A549 (cell line): ENCODE data around the gene COQ7. TPM values are rescaled to one million over a fixed set of nuclear protein-coding genes. Genes with fewer than 3 reads are reported as not detected.

ENCODE experiments used
- ATAC-seq, 2 experiments: fragments of 200-7000 bp in 1 of 2; fragments of >200 bp in 1 of 2; cut with Nextera tagmentation in 1 of 2; cut with Tn5 transposase in 1 of 2; 3 replicates each; pipeline versions ENCODE4 v1.8.0 to v1.9.1; 2018 to 2020; ENCODE audit warnings: mild to moderate bottlenecking in 1 of 2, moderate library complexity in 1 of 2
- CTCF ChIA-PET: fragments of 300-600 bp; sonication (Branson Sonifier 250); formaldehyde crosslinking; extraction: SDS; loops from one replicate; lab custom pipeline; 2021; ENCODE audit warnings: antibody characterized with exemption, inconsistent platforms; lab: Yijun Ruan, JAX
- POLR2A ChIA-PET: fragments of 350-600 bp; formaldehyde crosslinking; extraction: SDS; loops from one replicate; lab custom pipeline; 2021; ENCODE audit warnings: antibody characterized with exemption, inconsistent platforms; lab: Yijun Ruan, JAX
- DNase-seq, 2 experiments: peaks; one replicate each; pipeline versions ENCODE4 v3.0.0 to v3.0.0-alpha.2; 2011 to 2016; ENCODE audit warnings: low read depth in 1 of 2, low spot score in 1 of 2
- FAIRE-seq: peaks from 2 replicates; lab custom pipeline; 2011; peaks lifted over from hg19 to GRCh38; lab: Jason Lieb, UNC
- H3K27ac ChIP-seq, 2 experiments: fragments of >200 bp; sonication (Bioruptor Twin); formaldehyde crosslinking; 3 replicates each; pipeline ENCODE4 v1.5.1; 2016 to 2017
- H3K4me1 ChIP-seq: fragments of >200 bp; sonication (Bioruptor Twin); formaldehyde crosslinking; 3 replicates; pipeline ENCODE4 v1.6.1; 2016
- H3K4me2 ChIP-seq: fragments of >200 bp; sonication (Bioruptor Twin); formaldehyde crosslinking; 3 replicates; pipeline ENCODE4 v1.6.1; 2016
- H3K4me3 ChIP-seq: fragments of >200 bp; sonication (Bioruptor Twin); formaldehyde crosslinking; 3 replicates; pipeline ENCODE4 v1.5.1; 2016
- H3K9me3 ChIP-seq: fragments of >200 bp; sonication (Bioruptor Twin); formaldehyde crosslinking; 3 replicates; pipeline ENCODE4 v1.6.1; 2016
- CBX2 ChIP-seq: fragments of 200-600 bp; sonication (generic); IDR thresholded peaks from 2 replicates; pipeline ENCODE4 v1.6.1; 2016; ENCODE audit warnings: low read depth, mild to moderate bottlenecking, borderline replicate concordance
- CBX8 ChIP-seq: fragments of 200-600 bp; sonication (generic); IDR thresholded peaks from 2 replicates; pipeline ENCODE4 v1.6.1; 2016
- CHD2 ChIP-seq: fragments of 150-350 bp; IDR thresholded peaks from 2 replicates; pipeline ENCODE4 v1.6.1; 2014; ENCODE audit warnings: low read length; ENCODE audit not compliant: partially characterized antibody
- CHD4 ChIP-seq: fragments of 200-600 bp; sonication (generic); IDR thresholded peaks from 2 replicates; pipeline ENCODE4 v1.6.1; 2016; ENCODE audit warnings: antibody characterized with exemption, mild to moderate bottlenecking, borderline replicate concordance
- EHMT2 ChIP-seq: fragments of 200-600 bp; sonication (generic); IDR thresholded peaks from 2 replicates; pipeline ENCODE4 v1.6.1; 2016; ENCODE audit warnings: antibody characterized with exemption, low read depth, mild to moderate bottlenecking, moderate library complexity
- EP300 ChIP-seq, 2 experiments: fragments of >200 bp; sonication (Bioruptor Twin); formaldehyde crosslinking; IDR thresholded peaks; 2 replicates in 1 of 2; 3 replicates in 1 of 2; pipeline ENCODE4 v1.6.1; 2016 to 2017
- ESRRA ChIP-seq: fragments of 150-350 bp; IDR thresholded peaks from 2 replicates; pipeline ENCODE4 v1.6.1; 2014; ENCODE audit warnings: mild to moderate bottlenecking, low read length, borderline replicate concordance
- FOSB ChIP-seq: fragments of 250-450 bp; sonication (Bioruptor Pico); IDR thresholded peaks from 2 replicates; pipeline ENCODE4 v1.5.0; 2020; ENCODE audit warnings: mild to moderate bottlenecking, moderate library complexity
- FOSL2 ChIP-seq, 2 experiments: fragments of 450-650 bp in 1 of 2; fragments of >200 bp in 1 of 2; sonication (Bioruptor Twin) in 1 of 2; formaldehyde crosslinking; IDR thresholded peaks; 2 replicates each; pipeline versions ENCODE4 v1.5.0 to v1.6.1; 2016 to 2020; ENCODE audit warnings: mild to moderate bottlenecking in 1 of 2, moderate library complexity in 1 of 2
- FOXS1 ChIP-seq: fragments of 250-450 bp; sonication (Bioruptor Pico); IDR thresholded peaks from 2 replicates; pipeline ENCODE4 v1.5.0; 2020; ENCODE audit warnings: mild to moderate bottlenecking, moderate library complexity
- GATA3 ChIP-seq: IDR thresholded peaks from 2 replicates; pipeline ENCODE4 v1.6.1; 2012; ENCODE audit warnings: borderline replicate concordance
- HEYL ChIP-seq: fragments of 250-450 bp; sonication (Bioruptor Pico); IDR thresholded peaks from 2 replicates; pipeline ENCODE4 v1.8.0; 2021; ENCODE audit warnings: mild to moderate bottlenecking, moderate library complexity
- HOXA7 ChIP-seq: fragments of 250-450 bp; sonication (Bioruptor Pico); IDR thresholded peaks from 2 replicates; pipeline ENCODE4 v1.5.0; 2020; ENCODE audit warnings: mild to moderate bottlenecking, moderate library complexity
- HOXB13 ChIP-seq: fragments of 250-450 bp; sonication (Bioruptor Pico); IDR thresholded peaks from 2 replicates; pipeline ENCODE4 v1.5.0; 2020; ENCODE audit warnings: low read depth, mild to moderate bottlenecking, moderate library complexity
- JUN ChIP-seq, 2 experiments: fragments of >200 bp; sonication (Bioruptor Twin); formaldehyde crosslinking; IDR thresholded peaks; 2 replicates in 1 of 2; 3 replicates in 1 of 2; pipeline ENCODE4 v1.6.1; 2016 to 2017
- JUNB ChIP-seq: fragments of >200 bp; sonication (Bioruptor Twin); formaldehyde crosslinking; IDR thresholded peaks from 2 replicates; pipeline ENCODE4 v1.6.1; 2016
- KDM1A ChIP-seq: fragments of 200-600 bp; sonication (generic); IDR thresholded peaks from 2 replicates; pipeline ENCODE4 v1.6.1; 2016; ENCODE audit warnings: low read depth, mild to moderate bottlenecking
- KDM5A ChIP-seq: fragments of 200-600 bp; sonication (generic); IDR thresholded peaks from 2 replicates; pipeline ENCODE4 v1.6.1; 2016; ENCODE audit warnings: antibody characterized with exemption, mild to moderate bottlenecking
- MYC ChIP-seq: IDR thresholded peaks from 2 replicates; pipeline ENCODE4 v1.6.1; 2012; ENCODE audit warnings: mild to moderate bottlenecking, inconsistent platforms, low read length, improper control_type of control experiment, borderline replicate concordance
- PHF8 ChIP-seq: fragments of 200-600 bp; sonication (generic); IDR thresholded peaks from 2 replicates; pipeline ENCODE4 v1.6.1; 2016; ENCODE audit warnings: low read depth, mild to moderate bottlenecking, antibody characterized with exemption, moderate library complexity, borderline replicate concordance
- POLR2AphosphoS2 ChIP-seq: conservative IDR thresholded peaks from 2 replicates; pipeline ENCODE4 v1.6.1; 2012; ENCODE audit warnings: low read length, improper control_type of control experiment, inconsistent platforms
- RARB ChIP-seq: fragments of 250-450 bp; sonication (Bioruptor Pico); IDR thresholded peaks from 2 replicates; pipeline ENCODE4 v1.8.0; 2021; ENCODE audit warnings: mild to moderate bottlenecking, moderate library complexity
- RNF2 ChIP-seq: fragments of 200-600 bp; sonication (generic); IDR thresholded peaks from 2 replicates; pipeline ENCODE4 v1.6.1; 2016; ENCODE audit warnings: low read depth, mild to moderate bottlenecking, antibody characterized with exemption, moderate library complexity, borderline replicate concordance
- SMC3 ChIP-seq: fragments of >200 bp; sonication (Bioruptor Twin); formaldehyde crosslinking; IDR thresholded peaks from 3 replicates; pipeline ENCODE4 v1.6.1; 2018; ENCODE audit warnings: inconsistent platforms
- TP53 ChIP-seq: fragments of 250-450 bp; sonication (Bioruptor Pico); IDR thresholded peaks from 2 replicates; pipeline ENCODE4 v1.5.0; 2021; ENCODE audit warnings: mild to moderate bottlenecking, moderate library complexity
- WGBS: methylation state at CpG from one replicate; pipeline ENCODE4 v1.1.6; 2017; ENCODE audit errors: missing lambda C conversion rate; 5-methylcytosine and 5-hydroxymethylcytosine counted together
- polyA plus RNA-seq, 4 experiments: library from polyadenylated mRNA; depleted of rRNA in 3 of 4; stranded (reverse); fragments of >200 nt; fragmentation: RNase III in 1 of 4; extraction: RNeasy Plus Mini Kit Qiagen cat#74134 plus additional on column Dnase treatment in 1 of 4; gene quantifications; 2 replicates in 3 of 4; 3 replicates in 1 of 4; pipeline ENCODE4 v1.2.3, GENCODE V29; 2011 to 2017
- TF ChIP-seq, protein P1 (sequence below): IDR thresholded peaks from 2 replicates; pipeline ENCODE4 v1.6.1; 2012; ENCODE audit warnings: low read depth, borderline replicate concordance
- TF ChIP-seq, protein P2 (sequence below): fragments of 200-600 bp; sonication (generic); IDR thresholded peaks from 2 replicates; pipeline ENCODE4 v1.6.1; 2016; ENCODE audit warnings: antibody characterized with exemption, mild to moderate bottlenecking, moderate library complexity
- TF ChIP-seq, protein P3 (sequence below): fragments of 150-350 bp; IDR thresholded peaks from 2 replicates; pipeline ENCODE4 v1.6.1; 2014; ENCODE audit warnings: low read depth, mild to moderate bottlenecking, low read length
- TF ChIP-seq, protein P4 (sequence below): fragments of 250-450 bp; sonication (Bioruptor Pico); IDR thresholded peaks from 2 replicates; pipeline ENCODE4 v1.5.0; 2021; ENCODE audit warnings: mild to moderate bottlenecking, moderate library complexity, borderline replicate concordance

The COQ7 gene
- polyA plus RNA-seq, 2 of the 4 experiments (the other 2 are of a cell fraction), result 16.3 to 23.8 TPM

DNA sequence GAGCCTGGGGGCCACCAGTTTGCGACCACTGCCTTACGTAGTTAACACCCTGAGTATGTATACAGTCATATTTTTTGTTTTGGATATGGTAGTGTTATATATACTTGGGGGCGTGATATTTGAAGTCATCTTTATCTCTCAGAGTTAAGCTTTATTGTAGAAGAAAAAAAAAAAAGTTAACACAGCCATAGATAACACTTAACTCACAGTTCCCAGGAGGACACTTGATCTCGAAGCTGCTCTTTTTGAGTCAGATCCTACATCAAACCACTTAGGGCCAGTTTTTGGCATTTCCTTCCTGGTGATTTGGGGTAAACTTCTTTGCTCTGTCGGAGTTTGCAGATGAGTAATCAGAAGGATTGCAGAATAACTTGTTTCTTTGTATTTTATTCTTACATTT lies 52.1 kb downstream of the COQ7 start:
- 52% methylated on average over 5 of the region's 5 CpGs for WGBS
- DNase-seq, result no peak
- peak overlapping the region; percentile 24 for H3K4me3 ChIP-seq

DNA sequence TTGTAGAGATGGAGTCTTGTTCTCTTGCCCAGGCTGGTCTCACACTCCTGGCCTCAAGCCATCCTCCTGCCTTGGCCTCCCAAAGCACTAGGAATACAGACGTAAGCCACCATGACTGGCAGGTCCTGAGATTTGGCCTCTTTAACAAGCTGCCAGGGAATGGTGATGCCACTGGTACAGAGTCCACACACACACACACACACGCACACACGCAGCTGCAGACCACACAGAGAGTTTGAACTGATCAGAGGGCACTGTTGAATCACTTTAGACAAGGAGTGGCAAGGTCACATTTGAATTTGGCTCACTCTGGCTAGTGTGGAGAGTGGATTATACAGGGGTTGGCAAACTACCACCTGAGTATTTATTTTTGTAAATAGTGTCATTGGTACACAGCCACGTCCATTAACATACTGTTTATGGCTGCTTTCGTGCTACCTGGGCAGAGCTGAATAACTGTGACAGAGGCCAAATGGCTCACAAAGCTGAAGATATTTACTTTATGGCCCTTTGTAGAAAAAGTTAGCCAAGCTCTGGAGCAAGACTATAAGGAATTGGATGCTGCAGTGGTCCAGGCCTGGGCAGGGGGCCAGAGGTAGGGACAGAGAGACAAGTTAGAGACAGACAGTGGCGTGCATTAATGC lies 56.2 kb downstream of the COQ7 start:
- ChIA-PET CTCF (interaction anchor here (0.7 to 2.9 kb wide), 9 partner anchors 8 to 56 kb away, joined by 3 to 12 read pairs (median 4); no protein-coding TSS in a partner anchor), POLR2A (interaction anchor here (0.5 to 2.1 kb wide), 8 partner anchors 10 to 322 kb away, joined by 3 to 15 read pairs (median 3); partner anchors contain the start of genes ARL6IP1 and ITPRIPL2)
- Histone ChIP-seq H3K4me3 (no peak overlapping the region), H3K4me2 (peak overlapping the region; percentile 29), H3K9me3 (peaks cover 16% of the 10 kb centered on the region), H3K27ac (peak overlapping the region; percentile 72 to 81), H3K4me1 (peaks cover 56% of the 10 kb centered on the region)
- WGBS, result 26% methylated on average over 4 of the region's 6 CpGs
- ATAC-seq (peak; percentile 72 to 80), DNase-seq (peak in 1 of 2 experiments; percentile 94), FAIRE-seq (no peak)
- TF ChIP-seq TP53 (no peak), CBX2 (no peak), RARB (CRISPR knock-in tag) (no peak), CHD4 (no peak), HOXA7 (CRISPR knock-in tag) (no peak), KDM1A (no peak), ESRRA (peak; percentile 96), POLR2AphosphoS2 (no peak), JUN (IDR thresholded peaks at IDR 0.05) (peak; percentile 67 to 83; a peak in 4 of 5 replicates), GATA3 (peak; percentile 81), KDM5A (no peak), CHD2 (no peak), EHMT2 (no peak), HOXB13 (no peak), CBX8 (no peak), PHF8 (no peak), EP300 (IDR thresholded peaks at IDR 0.05) (peak; percentile 66 to 84; a peak in 4 of 5 replicates), FOXS1 (CRISPR knock-in tag) (no peak), RNF2 (no peak)
- TF ChIP-seq, protein P1, sequence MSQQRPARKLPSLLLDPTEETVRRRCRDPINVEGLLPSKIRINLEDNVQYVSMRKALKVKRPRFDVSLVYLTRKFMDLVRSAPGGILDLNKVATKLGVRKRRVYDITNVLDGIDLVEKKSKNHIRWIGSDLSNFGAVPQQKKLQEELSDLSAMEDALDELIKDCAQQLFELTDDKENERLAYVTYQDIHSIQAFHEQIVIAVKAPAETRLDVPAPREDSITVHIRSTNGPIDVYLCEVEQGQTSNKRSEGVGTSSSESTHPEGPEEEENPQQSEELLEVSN, result no peak

More for the DNA sequence above, 52.1 kb downstream of the COQ7 start:
- no peak for ATAC-seq
- ChIA-PET POLR2A (interaction anchor here (0.7 to 2.6 kb wide), 4 partner anchors 18 to 357 kb away, joined by 3 to 8 read pairs (median 4); no protein-coding TSS in a partner anchor), CTCF (interaction anchor here (0.6 to 5.6 kb wide), 7 partner anchors 9 to 136 kb away, joined by 3 to 33 read pairs (median 5); partner anchors contain the start of gene TMC7)
- TF ChIP-seq, protein P2, sequence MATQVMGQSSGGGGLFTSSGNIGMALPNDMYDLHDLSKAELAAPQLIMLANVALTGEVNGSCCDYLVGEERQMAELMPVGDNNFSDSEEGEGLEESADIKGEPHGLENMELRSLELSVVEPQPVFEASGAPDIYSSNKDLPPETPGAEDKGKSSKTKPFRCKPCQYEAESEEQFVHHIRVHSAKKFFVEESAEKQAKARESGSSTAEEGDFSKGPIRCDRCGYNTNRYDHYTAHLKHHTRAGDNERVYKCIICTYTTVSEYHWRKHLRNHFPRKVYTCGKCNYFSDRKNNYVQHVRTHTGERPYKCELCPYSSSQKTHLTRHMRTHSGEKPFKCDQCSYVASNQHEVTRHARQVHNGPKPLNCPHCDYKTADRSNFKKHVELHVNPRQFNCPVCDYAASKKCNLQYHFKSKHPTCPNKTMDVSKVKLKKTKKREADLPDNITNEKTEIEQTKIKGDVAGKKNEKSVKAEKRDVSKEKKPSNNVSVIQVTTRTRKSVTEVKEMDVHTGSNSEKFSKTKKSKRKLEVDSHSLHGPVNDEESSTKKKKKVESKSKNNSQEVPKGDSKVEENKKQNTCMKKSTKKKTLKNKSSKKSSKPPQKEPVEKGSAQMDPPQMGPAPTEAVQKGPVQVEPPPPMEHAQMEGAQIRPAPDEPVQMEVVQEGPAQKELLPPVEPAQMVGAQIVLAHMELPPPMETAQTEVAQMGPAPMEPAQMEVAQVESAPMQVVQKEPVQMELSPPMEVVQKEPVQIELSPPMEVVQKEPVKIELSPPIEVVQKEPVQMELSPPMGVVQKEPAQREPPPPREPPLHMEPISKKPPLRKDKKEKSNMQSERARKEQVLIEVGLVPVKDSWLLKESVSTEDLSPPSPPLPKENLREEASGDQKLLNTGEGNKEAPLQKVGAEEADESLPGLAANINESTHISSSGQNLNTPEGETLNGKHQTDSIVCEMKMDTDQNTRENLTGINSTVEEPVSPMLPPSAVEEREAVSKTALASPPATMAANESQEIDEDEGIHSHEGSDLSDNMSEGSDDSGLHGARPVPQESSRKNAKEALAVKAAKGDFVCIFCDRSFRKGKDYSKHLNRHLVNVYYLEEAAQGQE, result no peak
- TF ChIP-seq RARB (CRISPR knock-in tag) (no peak), KDM1A (no peak), HEYL (CRISPR knock-in tag) (no peak), MYC (no peak), ESRRA (no peak), FOSL2 (IDR thresholded peaks at IDR 0.05) (no peak), FOSL2 (CRISPR knock-in tag; IDR thresholded peaks at IDR 0.05) (no peak), EHMT2 (no peak), FOSB (CRISPR knock-in tag) (no peak), JUNB (no peak), SMC3 (no peak), KDM5A (no peak)
- TF ChIP-seq, protein P3, sequence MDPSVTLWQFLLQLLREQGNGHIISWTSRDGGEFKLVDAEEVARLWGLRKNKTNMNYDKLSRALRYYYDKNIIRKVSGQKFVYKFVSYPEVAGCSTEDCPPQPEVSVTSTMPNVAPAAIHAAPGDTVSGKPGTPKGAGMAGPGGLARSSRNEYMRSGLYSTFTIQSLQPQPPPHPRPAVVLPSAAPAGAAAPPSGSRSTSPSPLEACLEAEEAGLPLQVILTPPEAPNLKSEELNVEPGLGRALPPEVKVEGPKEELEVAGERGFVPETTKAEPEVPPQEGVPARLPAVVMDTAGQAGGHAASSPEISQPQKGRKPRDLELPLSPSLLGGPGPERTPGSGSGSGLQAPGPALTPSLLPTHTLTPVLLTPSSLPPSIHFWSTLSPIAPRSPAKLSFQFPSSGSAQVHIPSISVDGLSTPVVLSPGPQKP, result no peak
- TF ChIP-seq, protein P4, sequence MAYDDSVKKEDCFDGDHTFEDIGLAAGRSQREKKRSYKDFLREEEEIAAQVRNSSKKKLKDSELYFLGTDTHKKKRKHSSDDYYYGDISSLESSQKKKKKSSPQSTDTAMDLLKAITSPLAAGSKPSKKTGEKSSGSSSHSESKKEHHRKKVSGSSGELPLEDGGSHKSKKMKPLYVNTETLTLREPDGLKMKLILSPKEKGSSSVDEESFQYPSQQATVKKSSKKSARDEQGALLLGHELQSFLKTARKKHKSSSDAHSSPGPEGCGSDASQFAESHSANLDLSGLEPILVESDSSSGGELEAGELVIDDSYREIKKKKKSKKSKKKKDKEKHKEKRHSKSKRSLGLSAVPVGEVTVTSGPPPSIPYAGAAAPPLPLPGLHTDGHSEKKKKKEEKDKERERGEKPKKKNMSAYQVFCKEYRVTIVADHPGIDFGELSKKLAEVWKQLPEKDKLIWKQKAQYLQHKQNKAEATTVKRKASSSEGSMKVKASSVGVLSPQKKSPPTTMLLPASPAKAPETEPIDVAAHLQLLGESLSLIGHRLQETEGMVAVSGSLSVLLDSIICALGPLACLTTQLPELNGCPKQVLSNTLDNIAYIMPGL (CRISPR knock-in tag), result no peak
- FAIRE-seq, result no peak
- H3K4me2 ChIP-seq, result peak overlapping the region; percentile 85
- H3K9me3 ChIP-seq, result no peaks in the 10 kb centered on the region
- H3K27ac ChIP-seq, result peak overlapping the region; percentile 90
- peaks cover 96% of the 10 kb centered on the region for H3K4me1 ChIP-seq
